IMR-90 (cell line): Measurements from ENCODE around the gene SLC39A8. TPM values are rescaled to one million over a fixed set of nuclear protein-coding genes. Genes with fewer than 3 reads are reported as not detected.
"Not testable (repeated sequence)": the region's sequence is repeated elsewhere in the genome, so short reads cannot be mapped to it uniquely, and the experiment has no call there.

Experiments
- ATAC-seq: fragments of 200-7000 bp; cut with Tn5 transposase; 2 replicates; pipeline ENCODE4 v1.9.1; 2020; ENCODE audit warnings: low read depth, mild to moderate bottlenecking, moderate library complexity
- BruUV-seq: library from RNA; stranded (reverse); fragments of 400-500 nt; replicated peaks from 2 replicates; lab custom pipeline; 2021; lab: Mats Ljungman, UMichigan
- CTCF ChIA-PET: fragments of 300-600 bp; formaldehyde crosslinking; extraction: SDS; loops from one replicate; lab custom pipeline; 2021; ENCODE audit warnings: antibody characterized with exemption; lab: Yijun Ruan, JAX
- POLR2A ChIA-PET: fragments of 300-600 bp; sonication (Branson Sonifier 250); formaldehyde crosslinking; loops from one replicate; lab custom pipeline; 2022; ENCODE audit warnings: antibody characterized with exemption; ENCODE audit not compliant: unreplicated experiment; lab: Charles Lee
- DNase-seq: peaks from one replicate; pipeline ENCODE4 v3.0.0; 2013
- H2AFZ ChIP-seq: replicated peaks from 2 replicates; pipeline ENCODE3; 2013; ENCODE audit warnings: low read length, mild to moderate bottlenecking; ENCODE audit not compliant: poor library complexity
- H2AK5ac ChIP-seq: 2 replicates; pipeline ENCODE4 v1.6.1; 2013; ENCODE audit warnings: low read depth, low read length, inconsistent platforms
- H2AK9ac ChIP-seq: replicated peaks from 2 replicates; pipeline ENCODE3; 2013; ENCODE audit warnings: mild to moderate bottlenecking, low read depth, low read length, moderate library complexity; ENCODE audit not compliant: poor library complexity
- H2BK120ac ChIP-seq: 2 replicates; pipeline ENCODE4 v1.6.1; 2013; ENCODE audit warnings: low read depth, low read length, inconsistent platforms
- H2BK15ac ChIP-seq: 3 replicates; pipeline ENCODE4 v1.6.1; 2013; ENCODE audit warnings: low read depth, low read length, inconsistent platforms
- H2BK20ac ChIP-seq: 2 replicates; pipeline ENCODE4 v1.6.1; 2013; ENCODE audit warnings: low read depth, mild to moderate bottlenecking, inconsistent platforms, low read length, moderate library complexity
- H2BK5ac ChIP-seq: 2 replicates; pipeline ENCODE4 v1.6.1; 2013; ENCODE audit warnings: mild to moderate bottlenecking, low read depth, low read length, inconsistent platforms; ENCODE audit not compliant: poor library complexity, severe bottlenecking
- H3K14ac ChIP-seq: replicated peaks from 2 replicates; pipeline ENCODE4 v1.6.1; 2013; ENCODE audit warnings: low read depth, low read length, inconsistent platforms
- H3K18ac ChIP-seq: 2 replicates; pipeline ENCODE4 v1.6.1; 2013; ENCODE audit warnings: low read depth, low read length, control low read depth
- H3K23ac ChIP-seq: 2 replicates; pipeline ENCODE4 v1.6.1; 2013; ENCODE audit warnings: low read depth, low read length, inconsistent platforms
- H3K27ac ChIP-seq: 2 replicates; pipeline ENCODE4 v1.5.1; 2013; ENCODE audit warnings: mild to moderate bottlenecking, control low read depth, low read length; ENCODE audit not compliant: insufficient read depth
- H3K27me3 ChIP-seq: 2 replicates; pipeline ENCODE4 v1.6.1; 2013; ENCODE audit warnings: low read length; ENCODE audit not compliant: control insufficient read depth, insufficient read depth
- H3K36me3 ChIP-seq: 2 replicates; pipeline ENCODE4 v1.6.1; 2013; ENCODE audit warnings: low read length, mixed read lengths; ENCODE audit not compliant: control insufficient read depth, insufficient read depth
- H3K4ac ChIP-seq: 2 replicates; pipeline ENCODE4 v1.6.1; 2013; ENCODE audit warnings: low read depth, low read length, inconsistent platforms
- H3K4me1 ChIP-seq: 2 replicates; pipeline ENCODE4 v1.6.1; 2013; ENCODE audit warnings: low read length, mixed read lengths; ENCODE audit not compliant: control insufficient read depth, insufficient read depth
- H3K4me2 ChIP-seq: 2 replicates; pipeline ENCODE4 v1.6.1; 2013; ENCODE audit warnings: low read depth, mild to moderate bottlenecking, control low read depth, low read length, moderate library complexity
- H3K4me3 ChIP-seq: 2 replicates; pipeline ENCODE4 v1.5.1; 2013; ENCODE audit warnings: low read depth, mild to moderate bottlenecking, control low read depth, low read length, moderate library complexity; ENCODE audit not compliant: insufficient read depth
- H3K56ac ChIP-seq: 2 replicates; pipeline ENCODE4 v1.6.1; 2013; ENCODE audit warnings: low read length, inconsistent platforms; ENCODE audit not compliant: insufficient read depth; ENCODE audit errors: extremely low read depth
- H3K79me1 ChIP-seq, 2 experiments: 2 replicates each; pipeline ENCODE4 v1.6.1; 2013; ENCODE audit warnings: low read length in 2 of 2, inconsistent platforms in 1 of 2, low read depth in 1 of 2
- H3K9ac ChIP-seq: 2 replicates; pipeline ENCODE4 v1.6.1; 2013; ENCODE audit warnings: low read depth, low read length, control low read depth
- H3K9me1 ChIP-seq: 2 replicates; pipeline ENCODE4 v1.6.1; 2013; ENCODE audit warnings: low read length, inconsistent platforms; ENCODE audit not compliant: insufficient read depth
- H3K9me3 ChIP-seq: 2 replicates; pipeline ENCODE4 v1.6.1; 2013; ENCODE audit warnings: low read length; ENCODE audit not compliant: control insufficient read depth, insufficient read depth
- H4K20me1 ChIP-seq: 2 replicates; pipeline ENCODE4 v1.6.1; 2013; ENCODE audit warnings: low read length, inconsistent platforms; ENCODE audit not compliant: insufficient read depth
- H4K5ac ChIP-seq: 2 replicates; pipeline ENCODE4 v1.6.1; 2013; ENCODE audit warnings: mild to moderate bottlenecking, low read depth, low read length, control low read depth
- H4K8ac ChIP-seq, 2 experiments: 2 replicates each; pipeline ENCODE4 v1.6.1; 2013; ENCODE audit warnings: low read depth in 2 of 2, low read length in 2 of 2, control low read depth in 1 of 2, inconsistent platforms in 1 of 2
- H4K91ac ChIP-seq: 2 replicates; pipeline ENCODE4 v1.6.1; 2013; ENCODE audit warnings: low read depth, low read length, inconsistent platforms; ENCODE audit not compliant: insufficient read depth
- FOS ChIP-seq: fragments of 150-350 bp; IDR thresholded peaks from 2 replicates; pipeline ENCODE4 v1.6.1; 2016; ENCODE audit warnings: low read depth, low read length
- WGBS, 2 experiments: methylation state at CpG; one replicate each; pipeline versions ENCODE4 v1.1.5 to v1.1.7; 2013; ENCODE audit warnings: missing lambda C conversion rate in 2 of 2; ENCODE audit not compliant: insufficient read length in 1 of 2; ENCODE audit errors: extremely low coverage in 2 of 2; 5-methylcytosine and 5-hydroxymethylcytosine counted together
- dilution Hi-C: fragments of 300-500 bp; cut with HindIII; formaldehyde crosslinking; loops from one replicate; pipeline ENCODE4 v1.14.3; 2018; ENCODE audit warnings: low sequenced_read_pairs; ENCODE audit not compliant: unreplicated experiment
- in situ Hi-C: fragments of 300-500 bp; cut with MboI; formaldehyde crosslinking; loops from 3 replicates; pipeline ENCODE4 v1.14.3; 2019; ENCODE audit warnings: low sequenced_read_pairs, inconsistent platforms, mixed read lengths
- intact Hi-C: fragments of 100-400 bp; cut with micrococcal nuclease; formaldehyde crosslinking; loops from 2 replicates; pipeline ENCODE4 v1.10.0; 2022
- polyA plus RNA-seq, 3 experiments: library from polyadenylated mRNA; depleted of rRNA; stranded (reverse); fragments of >200 nt; gene quantifications; 2 replicates each; pipeline ENCODE4 v1.2.3, GENCODE V29; 2012; ENCODE audit warnings: low replicate concordance in 1 of 3
- total RNA-seq: library from RNA; depleted of rRNA; stranded (reverse); fragments of >200 nt; gene quantifications from 2 replicates; pipeline ENCODE4 v1.2.3, GENCODE V29; 2012

Gene SLC39A8
- total and polyA plus RNA-seq, 2 of the 4 experiments (the other 2 are of a cell fraction): 0.05 to 0.18 TPM

DNA sequence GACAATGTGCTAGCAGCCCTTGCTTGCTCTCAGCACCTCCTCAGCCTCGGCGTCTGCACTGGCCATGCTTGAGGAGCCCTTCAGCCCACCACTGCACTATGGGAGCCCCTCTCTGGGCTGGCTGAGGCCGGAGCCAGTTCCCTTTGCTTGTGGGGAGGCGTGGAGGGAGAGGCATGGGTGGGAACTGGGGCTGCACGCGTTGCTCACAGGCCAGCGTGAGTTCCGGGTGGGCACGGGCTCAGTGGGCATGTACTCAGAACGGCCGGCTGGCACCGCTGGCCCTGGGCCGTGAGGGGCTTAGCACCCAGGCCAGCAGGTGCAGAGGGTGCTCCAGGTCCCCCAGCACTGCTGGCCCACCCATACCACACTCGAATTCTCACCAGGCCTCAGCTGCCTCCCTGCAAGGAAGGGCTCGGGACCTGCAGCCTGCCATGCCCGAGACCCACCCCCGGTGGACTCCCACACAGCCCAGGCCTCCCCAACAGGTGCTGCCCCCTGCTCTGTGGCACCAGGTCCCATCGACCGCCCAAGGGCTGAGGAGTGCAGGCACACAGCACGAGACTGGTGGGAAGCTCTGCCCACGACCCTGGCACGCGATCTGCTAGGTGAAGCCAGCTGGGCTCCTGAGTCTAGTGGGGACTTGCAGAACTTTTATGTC, 100.3 kb downstream of the SLC39A8 start:
- Histone ChIP-seq H2AK9ac (no peak overlapping the region), H3K4me1 (no peaks in the 10 kb centered on the region), H3K36me3 (no peaks in the 10 kb centered on the region), H2BK20ac (no peak overlapping the region), H3K9ac (no peak overlapping the region), H4K8ac (no peak overlapping the region), H2BK15ac (no peak overlapping the region), H2BK120ac (no peak overlapping the region), H3K18ac (no peak overlapping the region), H3K9me1 (no peaks in the 10 kb centered on the region), H3K4me3 (no peak overlapping the region), H2BK5ac (no peak overlapping the region), H3K14ac (no peak overlapping the region), H2AFZ (no peak overlapping the region), H3K27ac (no peak overlapping the region), H3K56ac (no peak overlapping the region), H4K91ac (no peak overlapping the region), H3K27me3 (no peaks in the 10 kb centered on the region), H4K5ac (no peak overlapping the region), H3K9me3 (peaks cover 3% of the 10 kb centered on the region; the same call in 1 of the 2 replicates), H2AK5ac (no peak overlapping the region), H3K79me1 (no peaks in the 10 kb centered on the region), H3K23ac (no peak overlapping the region), H3K4me2 (no peak overlapping the region), H4K20me1 (no peaks in the 10 kb centered on the region), H3K4ac (no peak overlapping the region)
- no peak for DNase-seq
- BruUV-seq: no TSS peak
- ATAC-seq: no peak
- no peak for TF ChIP-seq FOS
- intact Hi-C loops: no loop called here
- dilution Hi-C loops: no loop called here
- in situ Hi-C loops: no loop called here
- ChIA-PET POLR2A (no interaction called here), CTCF (no interaction called here)
- 71% methylated on average over 10 of the region's 23 CpGs; no CpG with 5 or more reads in 1 of the 2 experiments for WGBS, 2 experiments

GRCh38 chr4:102243296-102243695, 102.0 kb downstream of the SLC39A8 start:
- H3K18ac ChIP-seq, H2BK15ac ChIP-seq, H2BK5ac ChIP-seq, H3K79me1 ChIP-seq, intact Hi-C loops, ATAC-seq, H4K91ac ChIP-seq, H3K56ac ChIP-seq, H2AK9ac ChIP-seq, H3K4me1 ChIP-seq, H3K9me1 ChIP-seq, H3K9ac ChIP-seq, H4K8ac ChIP-seq, DNase-seq, POLR2A ChIA-PET, H2BK120ac ChIP-seq, H3K27ac ChIP-seq, H3K14ac ChIP-seq, H2BK20ac ChIP-seq, H3K4me2 ChIP-seq, dilution Hi-C loops, CTCF ChIA-PET, H4K20me1 ChIP-seq, H4K5ac ChIP-seq, H3K9me3 ChIP-seq, H3K4me3 ChIP-seq, BruUV-seq, H3K27me3 ChIP-seq, H2AFZ ChIP-seq, in situ Hi-C loops, H3K23ac ChIP-seq, H3K4ac ChIP-seq, H3K36me3 ChIP-seq, H2AK5ac ChIP-seq: not testable (repeated sequence)
- WGBS, 2 experiments: 0% methylated on average over 1 of the region's 5 CpGs; no CpG with 5 or more reads in 1 of the 2 experiments
